ENCODE data around the gene PRKCH. TPM values are rescaled to one million over a fixed set of nuclear protein-coding genes. Genes with fewer than 3 reads are reported as not detected.

Gene PRKCH
- polyA plus RNA-seq, 2 of the 4 experiments (the other 2 are of a cell fraction): 10.0 to 10.2 TPM

DNA sequence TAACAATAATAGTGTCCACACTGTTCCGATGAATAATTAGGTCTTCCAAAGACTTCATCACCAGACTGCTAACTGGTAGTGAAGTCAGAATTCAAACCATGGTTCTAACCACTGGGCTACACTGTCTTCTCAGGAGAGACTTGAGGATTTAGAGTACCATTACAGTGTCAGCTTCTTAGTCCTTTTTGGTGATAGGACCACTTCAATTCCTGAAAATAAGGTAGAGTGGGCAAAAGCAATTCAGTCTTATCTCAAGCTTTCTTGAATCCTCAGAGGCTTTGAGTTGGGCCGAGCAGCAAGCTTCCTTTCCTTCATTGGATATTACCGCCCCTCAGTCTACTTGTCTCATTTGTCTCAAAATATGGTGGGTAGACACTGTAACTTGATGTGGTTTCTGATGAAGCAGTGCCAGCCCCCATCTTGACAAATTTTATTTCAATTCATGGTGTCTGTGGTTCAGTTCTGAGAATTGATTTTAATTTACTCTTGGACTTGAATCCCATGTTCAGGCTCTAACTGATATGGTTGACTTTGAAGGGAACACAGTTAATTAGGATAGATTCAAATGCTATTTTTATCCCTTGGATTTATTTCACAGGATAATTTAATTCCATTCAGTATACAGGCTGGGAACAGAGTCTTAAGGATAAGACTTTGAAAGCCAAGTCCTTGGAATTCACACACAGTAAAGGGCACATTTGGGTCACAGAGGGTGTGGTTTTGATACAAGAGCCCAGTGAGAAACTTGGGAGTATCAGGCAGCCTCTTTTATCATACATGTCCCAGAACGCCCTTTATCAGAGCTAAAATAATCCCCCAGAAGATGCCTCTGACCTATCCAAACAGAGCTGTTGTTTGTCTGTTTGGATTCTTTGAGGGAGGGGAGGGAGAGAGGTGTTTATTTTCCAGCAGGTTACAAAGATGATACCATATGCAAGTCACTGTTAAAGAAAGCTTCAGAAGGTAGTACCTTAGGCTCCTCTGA is 167.3 kb downstream of the PRKCH start (continued):
- 0 out of 2 replicates have a peak, but pooled peaks have one; percentile 60 for TF ChIP-seq KDM1A (IDR thresholded peaks at IDR 0.05; ENCODE audit: low read depth)
- no peak for TF ChIP-seq HEYL (CRISPR knock-in tag; IDR thresholded peaks at IDR 0.05)
- TF ChIP-seq, protein P1, sequence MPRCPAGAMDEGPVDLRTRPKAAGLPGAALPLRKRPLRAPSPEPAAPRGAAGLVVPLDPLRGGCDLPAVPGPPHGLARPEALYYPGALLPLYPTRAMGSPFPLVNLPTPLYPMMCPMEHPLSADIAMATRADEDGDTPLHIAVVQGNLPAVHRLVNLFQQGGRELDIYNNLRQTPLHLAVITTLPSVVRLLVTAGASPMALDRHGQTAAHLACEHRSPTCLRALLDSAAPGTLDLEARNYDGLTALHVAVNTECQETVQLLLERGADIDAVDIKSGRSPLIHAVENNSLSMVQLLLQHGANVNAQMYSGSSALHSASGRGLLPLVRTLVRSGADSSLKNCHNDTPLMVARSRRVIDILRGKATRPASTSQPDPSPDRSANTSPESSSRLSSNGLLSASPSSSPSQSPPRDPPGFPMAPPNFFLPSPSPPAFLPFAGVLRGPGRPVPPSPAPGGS (IDR thresholded peaks at IDR 0.05): no peak
- no peak for TF ChIP-seq TFCP2L1 (CRISPR knock-in tag; IDR thresholded peaks at IDR 0.05)
- TF ChIP-seq CHD2 (IDR thresholded peaks at IDR 0.05; ENCODE audit: low read length, partially characterized antibody): no peak
- 0 out of 2 replicates have a peak, but pooled peaks have one; percentile 52 for TF ChIP-seq HOXB5 (CRISPR knock-in tag; IDR thresholded peaks at IDR 0.05)
- no peak for TF ChIP-seq FOSL2 (IDR thresholded peaks at IDR 0.05)
- TF ChIP-seq FOSL2 (CRISPR knock-in tag; IDR thresholded peaks at IDR 0.05): peak; percentile 2; the same call in 1 of the 2 replicates
- TF ChIP-seq BHLHE40 (IDR thresholded peaks at IDR 0.05; ENCODE audit: low read depth, low read length): no peak

DNA sequence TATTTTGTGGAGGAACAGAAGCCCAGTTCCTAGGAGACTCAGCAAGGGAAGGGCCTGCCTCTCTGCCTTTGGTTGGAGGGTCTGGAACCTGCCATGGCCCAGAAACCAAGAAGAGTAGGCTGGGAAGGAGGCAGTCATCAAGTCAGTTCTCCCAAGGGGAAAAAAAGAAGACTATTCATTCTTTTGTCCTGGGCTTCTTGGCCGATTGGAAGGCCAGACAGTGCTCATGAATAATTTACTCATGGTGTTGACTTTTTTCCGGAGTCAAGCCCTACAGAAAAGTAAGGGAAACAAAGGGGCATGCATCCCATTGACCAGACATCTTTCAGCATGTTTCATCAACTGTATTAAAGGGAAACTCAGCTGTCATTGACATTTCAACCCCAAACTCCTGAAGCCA is 168.1 kb downstream of the PRKCH start:
- no peaks in the 10 kb centered on the region for H3K9me3 ChIP-seq
- H3K4me2 ChIP-seq: peak overlapping the region; percentile 50
- H3K4me3 ChIP-seq: no peak overlapping the region
- ATAC-seq (peak in 1 of 2 experiments; percentile 10; a peak in 3 of 6 replicates), FAIRE-seq (no peak), DNase-seq (ENCODE audit: low read depth in 1 of 2, low spot score in 1 of 2) (no peak)
- ChIA-PET POLR2A (interaction anchor here (1.0 kb wide), 1 partner anchor 273 kb away, joined by 3 read pairs; the partner anchor contains the start of gene SNAPC1), CTCF (interaction anchor here (0.7 to 2.1 kb wide), 9 partner anchors 10 to 348 kb away, joined by 3 to 8 read pairs (median 3); no protein-coding TSS in a partner anchor)
- peak overlapping the region; percentile 78 to 87 for H3K27ac ChIP-seq
- TF ChIP-seq, protein P2, sequence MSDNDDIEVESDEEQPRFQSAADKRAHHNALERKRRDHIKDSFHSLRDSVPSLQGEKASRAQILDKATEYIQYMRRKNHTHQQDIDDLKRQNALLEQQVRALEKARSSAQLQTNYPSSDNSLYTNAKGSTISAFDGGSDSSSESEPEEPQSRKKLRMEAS (IDR thresholded peaks at IDR 0.05): no peak
- TF ChIP-seq RFX5 (IDR thresholded peaks at IDR 0.05) (no peak), HOXB5 (CRISPR knock-in tag; IDR thresholded peaks at IDR 0.05) (no peak)
- H3K4me1 ChIP-seq: peaks cover 67% of the 10 kb centered on the region
- 10% methylated on average over 2 of the region's 2 CpGs for WGBS (ENCODE audit: missing lambda C conversion rate)

DNA sequence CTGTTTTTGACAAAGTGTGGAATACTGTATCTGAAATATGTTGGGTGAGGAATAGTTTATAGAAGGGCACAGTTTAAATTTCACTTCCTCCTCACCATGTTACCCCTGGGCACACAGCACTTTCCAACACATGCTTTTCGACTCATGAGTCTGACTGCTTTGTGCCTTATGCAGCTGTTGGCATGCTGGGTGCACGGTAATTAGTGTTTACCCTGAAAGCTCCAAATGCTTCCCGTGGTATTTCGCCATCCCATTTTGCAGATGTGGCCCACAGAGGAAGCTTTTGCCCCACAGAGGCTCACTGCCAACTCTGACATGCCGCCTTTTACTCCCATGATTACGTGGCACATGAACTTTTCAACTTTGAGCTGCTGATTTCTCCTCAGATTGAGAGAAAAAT is 168.6 kb downstream of the PRKCH start:
- ChIA-PET POLR2A (interaction anchor here (1.0 to 1.4 kb wide), 3 partner anchors 205 to 301 kb away, joined by 3 read pairs; partner anchors contain the start of genes HIF1A and SNAPC1), CTCF (interaction anchor here (1.0 to 2.1 kb wide), 4 partner anchors 10 to 28 kb away, joined by 3 to 8 read pairs (median 4); no protein-coding TSS in a partner anchor)
- 65% methylated on average over 6 of the region's 6 CpGs for WGBS (ENCODE audit: missing lambda C conversion rate)
- Histone ChIP-seq H3K4me2 (peak overlapping the region; percentile 50), H3K9me3 (no peaks in the 10 kb centered on the region), H3K27ac (peak overlapping the region; percentile 78 to 87), H3K4me1 (peaks cover 67% of the 10 kb centered on the region), H3K4me3 (no peak overlapping the region)
- DNase-seq (ENCODE audit: low read depth in 1 of 2, low spot score in 1 of 2) (peak in 1 of 2 experiments; percentile 55), FAIRE-seq (no peak), ATAC-seq (peak in 1 of 2 experiments; percentile 18; a peak in 2 of 6 replicates)
- TF ChIP-seq SREBF2 (IDR thresholded peaks at IDR 0.05) (no peak), EHF (CRISPR knock-in tag; IDR thresholded peaks at IDR 0.05) (0 out of 2 replicates have a peak, but pooled peaks have one; percentile 25), CEBPB (IDR thresholded peaks at IDR 0.05) (peak in 1 of 2 experiments; percentile 46; a peak in 1 of 4 replicates), GATA3 (IDR thresholded peaks at IDR 0.05; ENCODE audit: borderline replicate concordance) (0 out of 2 replicates have a peak, but pooled peaks have one; percentile 39), EP300 (IDR thresholded peaks at IDR 0.05) (peak in 1 of 2 experiments; percentile 17; a peak in 1 of 5 replicates), RFX5 (IDR thresholded peaks at IDR 0.05) (no peak)
- TF ChIP-seq, protein P3, sequence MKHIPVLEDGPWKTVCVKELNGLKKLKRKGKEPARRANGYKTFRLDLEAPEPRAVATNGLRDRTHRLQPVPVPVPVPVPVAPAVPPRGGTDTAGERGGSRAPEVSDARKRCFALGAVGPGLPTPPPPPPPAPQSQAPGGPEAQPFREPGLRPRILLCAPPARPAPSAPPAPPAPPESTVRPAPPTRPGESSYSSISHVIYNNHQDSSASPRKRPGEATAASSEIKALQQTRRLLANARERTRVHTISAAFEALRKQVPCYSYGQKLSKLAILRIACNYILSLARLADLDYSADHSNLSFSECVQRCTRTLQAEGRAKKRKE (CRISPR knock-in tag; IDR thresholded peaks at IDR 0.05; ENCODE audit: low read depth): 0 out of 2 replicates have a peak, but pooled peaks have one; percentile 22

All from A549 (cell line).